Loucy (cell line): ENCODE results near the gene INSR.

Source experiments
- EZH2phosphoT487 ChIP-seq: fragments of 200-600 bp; IDR thresholded peaks from 2 replicates; pipeline ENCODE4 v1.6.1; 2018; ENCODE audit warnings: antibody characterized with exemption, mild to moderate bottlenecking, moderate library complexity, borderline replicate concordance
- TF ChIP-seq, protein P1 (sequence below): fragments of 200-600 bp; sonication (generic); conservative IDR thresholded peaks from 2 replicates; pipeline ENCODE4 v1.5.1; 2014; ENCODE audit warnings: mild to moderate bottlenecking, antibody characterized with exemption, low read length

DNA sequence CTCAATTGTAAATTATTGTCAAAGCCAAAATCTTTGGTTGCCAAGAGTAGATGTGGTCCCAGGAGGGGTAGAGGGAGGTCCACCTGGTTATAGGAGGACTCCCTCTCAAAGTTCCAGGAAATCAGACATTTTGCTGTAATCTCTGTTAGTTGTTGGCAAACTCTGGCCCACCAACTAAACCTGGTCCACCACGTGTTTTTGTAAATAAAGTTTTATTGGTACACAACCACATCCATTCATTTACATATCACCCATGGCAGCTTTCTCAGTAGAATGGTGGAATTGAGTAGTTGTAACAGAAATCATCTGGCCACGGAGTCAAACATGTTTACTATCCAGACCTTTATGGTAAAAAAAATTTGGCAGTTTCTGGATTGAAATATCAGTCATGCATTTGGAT, 154.1 kb downstream of the INSR start:
- TF ChIP-seq, protein P1, sequence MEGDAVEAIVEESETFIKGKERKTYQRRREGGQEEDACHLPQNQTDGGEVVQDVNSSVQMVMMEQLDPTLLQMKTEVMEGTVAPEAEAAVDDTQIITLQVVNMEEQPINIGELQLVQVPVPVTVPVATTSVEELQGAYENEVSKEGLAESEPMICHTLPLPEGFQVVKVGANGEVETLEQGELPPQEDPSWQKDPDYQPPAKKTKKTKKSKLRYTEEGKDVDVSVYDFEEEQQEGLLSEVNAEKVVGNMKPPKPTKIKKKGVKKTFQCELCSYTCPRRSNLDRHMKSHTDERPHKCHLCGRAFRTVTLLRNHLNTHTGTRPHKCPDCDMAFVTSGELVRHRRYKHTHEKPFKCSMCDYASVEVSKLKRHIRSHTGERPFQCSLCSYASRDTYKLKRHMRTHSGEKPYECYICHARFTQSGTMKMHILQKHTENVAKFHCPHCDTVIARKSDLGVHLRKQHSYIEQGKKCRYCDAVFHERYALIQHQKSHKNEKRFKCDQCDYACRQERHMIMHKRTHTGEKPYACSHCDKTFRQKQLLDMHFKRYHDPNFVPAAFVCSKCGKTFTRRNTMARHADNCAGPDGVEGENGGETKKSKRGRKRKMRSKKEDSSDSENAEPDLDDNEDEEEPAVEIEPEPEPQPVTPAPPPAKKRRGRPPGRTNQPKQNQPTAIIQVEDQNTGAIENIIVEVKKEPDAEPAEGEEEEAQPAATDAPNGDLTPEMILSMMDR = no peak
- no peak for TF ChIP-seq EZH2phosphoT487
